Fibroblast of lung (primary cell): ENCODE results near the gene ST6GALNAC1. TPM values are rescaled to one million over a fixed set of nuclear protein-coding genes. Genes with fewer than 3 reads are reported as not detected.

ENCODE experiments used
- DNase-seq, 2 donors: peaks; one replicate each; pipeline versions ENCODE4 v3.0.0 to v3.0.0-alpha.2; 2010; ENCODE audit warnings: low read depth in 2 of 2
- H2AFZ ChIP-seq: 2 replicates; pipeline ENCODE4 v1.5.1; 2012; ENCODE audit warnings: low read length, control low read depth, inconsistent platforms
- H3K27ac ChIP-seq: 2 replicates; pipeline ENCODE4 v1.5.1; 2011; ENCODE audit warnings: low read length, control low read depth; ENCODE audit not compliant: insufficient read depth
- H3K27me3 ChIP-seq: 2 replicates; pipeline ENCODE4 v1.5.1; 2011; ENCODE audit warnings: mild to moderate bottlenecking, low read length; ENCODE audit not compliant: control insufficient read depth, insufficient read depth
- H3K36me3 ChIP-seq: 2 replicates; pipeline ENCODE4 v1.5.1; 2011; ENCODE audit warnings: low read length; ENCODE audit not compliant: control insufficient read depth, insufficient read depth
- H3K4me1 ChIP-seq: 2 replicates; pipeline ENCODE4 v1.5.1; 2011; ENCODE audit warnings: low read length; ENCODE audit not compliant: control insufficient read depth, insufficient read depth; ENCODE audit errors: extremely low read depth
- H3K4me2 ChIP-seq: 2 replicates; pipeline ENCODE4 v1.5.1; 2011; ENCODE audit warnings: low read length, control low read depth; ENCODE audit not compliant: insufficient read depth; ENCODE audit errors: extremely low read depth
- H3K4me3 ChIP-seq, 4 experiments: fragments of 200-600 bp in 1 of 4; sonication (generic) in 1 of 4; replicated peaks in 1 of 4; 2 replicates each; pipeline ENCODE4 v1.5.1; 2011 to 2016; ENCODE audit warnings: low read length in 4 of 4, low read depth in 3 of 4, mild to moderate bottlenecking in 3 of 4, control low read depth in 2 of 4, inconsistent platforms in 1 of 4, mixed read lengths in 1 of 4; ENCODE audit not compliant: insufficient read depth in 1 of 4; ENCODE audit errors: control extremely low read depth in 1 of 4
- H3K79me2 ChIP-seq: 2 replicates; pipeline ENCODE4 v1.5.1; 2012; ENCODE audit warnings: mild to moderate bottlenecking, low read length, inconsistent platforms; ENCODE audit not compliant: control insufficient read depth, insufficient read depth
- H3K9ac ChIP-seq: 2 replicates; pipeline ENCODE4 v1.5.1; 2011; ENCODE audit warnings: mild to moderate bottlenecking, low read length, control low read depth; ENCODE audit not compliant: insufficient read depth
- H3K9me3 ChIP-seq: 2 replicates; pipeline ENCODE4 v1.5.1; 2012; ENCODE audit warnings: low read depth, low read length; ENCODE audit not compliant: control insufficient read depth, insufficient read depth
- H4K20me1 ChIP-seq: 2 replicates; pipeline ENCODE4 v1.5.1; 2011; ENCODE audit warnings: low read length; ENCODE audit not compliant: control insufficient read depth, insufficient read depth; ENCODE audit errors: extremely low read depth
- CTCF ChIP-seq, 2 donors: IDR thresholded peaks in 1 of 2; conservative IDR thresholded peaks in 1 of 2; 1 replicate in 1 of 2; 2 replicates in 1 of 2; pipeline ENCODE4 v1.5.1; 2011 to 2012; ENCODE audit warnings: low read length in 2 of 2, control low read depth in 1 of 2, inconsistent platforms in 1 of 2, low read depth in 1 of 2, mild to moderate bottlenecking in 1 of 2
- EZH2 ChIP-seq: IDR thresholded peaks from 2 replicates; pipeline ENCODE4 v1.5.1; 2012; ENCODE audit warnings: low read length, control low read depth, mild to moderate bottlenecking; ENCODE audit errors: missing control alignments
- polyA plus RNA-seq, 2 donors: library from polyadenylated mRNA; depleted of rRNA in 1 of 2; stranded (reverse) in 1 of 2; unstranded in 1 of 2; fragments of >200 nt; gene quantifications; 2 replicates each; pipeline ENCODE4 v1.2.1, GENCODE V29; 2011 to 2012; ENCODE audit warnings: missing spikeins in 1 of 2
- total RNA-seq: library from RNA; depleted of rRNA; stranded (reverse); fragments of >200 nt; gene quantifications from 2 replicates; pipeline ENCODE4 v1.2.1, GENCODE V29; 2014

ST6GALNAC1 gene
- total and polyA plus RNA-seq, 2 donors (not counting 1 experiment from before 2014, with no cell fraction given): not detected

GRCh38 chr17:76601065-76601464, 42.5 kb downstream of the ST6GALNAC1 start:
- peaks cover 3% of the 10 kb centered on the region for H3K4me1 ChIP-seq
- no peak overlapping the region for H3K4me3 ChIP-seq
- H4K20me1 ChIP-seq: no peaks in the 10 kb centered on the region
- H3K9me3 ChIP-seq: no peaks in the 10 kb centered on the region
- TF ChIP-seq CTCF (conservative IDR thresholded peaks at IDR 0.05 in 1 of 2, IDR thresholded peaks at IDR 0.05 in 1 of 2; ENCODE audit: low read depth in 1 of 2, low read length in 2 of 2): no peak
- TF ChIP-seq EZH2: no peak
- H3K27ac ChIP-seq: no peak overlapping the region
- H3K27me3 ChIP-seq: no peaks in the 10 kb centered on the region
- H3K79me2 ChIP-seq: no peaks in the 10 kb centered on the region
- H3K36me3 ChIP-seq: no peaks in the 10 kb centered on the region
- no peak overlapping the region for H3K9ac ChIP-seq
- H2AFZ ChIP-seq: no peak overlapping the region
- no peak for DNase-seq
- H3K4me2 ChIP-seq: no peak overlapping the region

DNA sequence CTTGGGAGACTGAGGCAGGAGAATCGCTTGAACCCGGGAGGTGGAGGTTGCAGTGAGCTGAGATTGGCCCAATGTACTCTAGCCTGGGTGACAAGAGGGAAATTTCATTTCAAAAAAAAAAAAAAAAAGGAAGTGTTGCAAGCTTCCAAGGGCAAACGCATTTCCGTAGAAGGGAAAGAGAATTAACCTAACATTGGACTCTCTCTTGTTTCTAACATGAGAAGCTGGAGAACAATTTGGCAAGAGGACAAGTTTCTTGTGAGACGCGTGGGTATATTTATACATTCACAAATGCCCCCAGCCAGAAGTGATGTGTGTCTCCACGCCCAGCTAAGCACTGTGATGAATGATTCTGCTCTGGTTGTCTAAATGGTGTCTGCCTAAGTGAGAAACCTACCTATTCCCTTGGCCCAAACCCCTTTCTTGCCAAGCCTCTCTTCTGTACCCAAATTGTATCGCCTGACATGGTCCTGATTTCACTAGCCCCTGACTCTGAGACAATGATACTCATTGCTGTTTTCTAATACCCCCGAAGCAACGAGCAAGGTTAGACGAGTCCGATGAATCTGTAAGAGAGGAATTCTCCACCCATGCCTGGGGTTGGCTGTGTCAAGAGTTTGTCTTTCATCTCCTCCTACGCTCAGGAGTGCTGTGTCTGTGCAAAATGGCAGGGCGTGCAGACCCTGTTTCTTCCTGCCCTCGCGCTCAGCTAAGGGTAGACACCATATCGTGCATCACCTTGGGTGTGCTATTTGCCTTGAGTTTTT, 43.7 kb downstream of the ST6GALNAC1 start:
- Histone ChIP-seq H3K27me3 (no peaks in the 10 kb centered on the region), H3K79me2 (no peaks in the 10 kb centered on the region), H3K9me3 (no peaks in the 10 kb centered on the region), H4K20me1 (no peaks in the 10 kb centered on the region), H3K36me3 (no peaks in the 10 kb centered on the region), H3K4me3 (no peak overlapping the region), H3K9ac (no peak overlapping the region), H3K4me2 (no peak overlapping the region), H3K4me1 (peaks cover 3% of the 10 kb centered on the region), H2AFZ (no peak overlapping the region), H3K27ac (no peak overlapping the region)
- peak in 1 of 2 donors; percentile 47 for DNase-seq
- no peak for TF ChIP-seq CTCF (conservative IDR thresholded peaks at IDR 0.05 in 1 of 2, IDR thresholded peaks at IDR 0.05 in 1 of 2; ENCODE audit: low read depth in 1 of 2, low read length in 2 of 2)
- TF ChIP-seq EZH2: no peak

GRCh38 chr17:76598004-76598439, 45.5 kb downstream of the ST6GALNAC1 start:
- peaks cover 3% of the 10 kb centered on the region for H3K4me1 ChIP-seq
- H3K4me2 ChIP-seq: no peak overlapping the region
- H3K79me2 ChIP-seq: no peaks in the 10 kb centered on the region
- H3K27me3 ChIP-seq: no peaks in the 10 kb centered on the region
- H3K27ac ChIP-seq: no peak overlapping the region
- no peak overlapping the region for H3K4me3 ChIP-seq
- no peak overlapping the region for H2AFZ ChIP-seq
- TF ChIP-seq EZH2 (no peak), CTCF (conservative IDR thresholded peaks at IDR 0.05 in 1 of 2, IDR thresholded peaks at IDR 0.05 in 1 of 2; ENCODE audit: low read depth in 1 of 2, low read length in 2 of 2) (no peak)
- H3K9me3 ChIP-seq: no peaks in the 10 kb centered on the region
- H4K20me1 ChIP-seq: no peaks in the 10 kb centered on the region
- no peak for DNase-seq
- no peak overlapping the region for H3K9ac ChIP-seq
- no peaks in the 10 kb centered on the region for H3K36me3 ChIP-seq
